Stimulated activated CD8-positive, alpha-beta memory T cell treated with anti-CD3 and anti-CD28 coated beads, Interleukin-15, amount 100 ng/mL, for 24 hours (primary cell): Measurements from ENCODE around the gene RASAL2.

Experiments
- DNase-seq: peaks from one replicate; pipeline ENCODE4 v3.0.0-alpha.2; 2020; ENCODE audit warnings: low read depth

RASAL2 gene

GRCh38 chr1:178513278-178513983 is 419.5 kb downstream of the RASAL2 start:
- DNase-seq: no peak

DNA sequence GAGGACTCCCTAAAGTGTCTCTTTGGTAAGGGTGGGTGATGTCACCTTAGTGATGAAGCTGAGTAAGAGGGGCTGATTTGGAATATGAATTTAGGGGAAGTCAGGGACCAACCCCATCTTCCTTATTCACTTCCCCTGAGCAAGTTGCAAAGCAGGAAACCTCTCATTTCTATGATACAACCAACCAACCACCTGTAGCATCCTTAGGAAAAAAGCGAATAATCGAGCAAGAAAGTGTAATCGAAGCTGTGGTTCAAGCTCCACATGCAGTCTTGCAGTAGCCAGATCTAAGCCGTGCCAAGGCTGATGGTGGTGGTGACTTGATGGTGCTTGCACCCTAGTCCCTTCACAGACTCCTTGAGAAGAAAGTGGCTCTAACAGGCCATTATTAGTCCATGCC is 422.2 kb downstream of the RASAL2 start:
- no peak for DNase-seq

DNA sequence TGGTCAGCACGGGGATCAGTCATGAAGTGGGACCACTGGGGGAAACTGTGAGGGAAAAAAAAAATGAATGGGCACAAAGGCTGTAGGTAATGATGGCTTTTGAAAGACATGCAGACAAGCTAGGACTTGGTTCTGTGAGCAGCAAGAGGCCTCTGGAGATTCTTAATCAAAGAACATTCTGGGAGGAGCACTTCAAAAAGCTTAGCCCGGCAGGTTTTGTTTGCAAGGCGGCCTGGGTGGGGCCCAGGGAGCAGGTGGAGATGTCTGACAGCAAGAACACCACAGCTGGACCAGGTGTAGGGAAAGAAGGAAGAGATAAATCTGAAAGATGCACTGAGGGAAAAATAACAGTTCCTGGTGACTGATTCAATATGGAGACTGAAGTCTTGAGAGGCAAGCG is 425.0 kb downstream of the RASAL2 start:
- DNase-seq: no peak

- DNase-seq: no peak
These were observed 426.9 kb downstream of the RASAL2 start for GRCh38 chr1:178520803-178521202.

- DNase-seq: no peak
These were observed 427.3 kb downstream of the RASAL2 start for GRCh38 chr1:178521241-178521640.

- DNase-seq: no peak
These were observed 433.2 kb downstream of the RASAL2 start for GRCh38 chr1:178527117-178527516.

- no peak for DNase-seq
These were observed 434.5 kb downstream of the RASAL2 start for GRCh38 chr1:178528228-178528952.

DNA sequence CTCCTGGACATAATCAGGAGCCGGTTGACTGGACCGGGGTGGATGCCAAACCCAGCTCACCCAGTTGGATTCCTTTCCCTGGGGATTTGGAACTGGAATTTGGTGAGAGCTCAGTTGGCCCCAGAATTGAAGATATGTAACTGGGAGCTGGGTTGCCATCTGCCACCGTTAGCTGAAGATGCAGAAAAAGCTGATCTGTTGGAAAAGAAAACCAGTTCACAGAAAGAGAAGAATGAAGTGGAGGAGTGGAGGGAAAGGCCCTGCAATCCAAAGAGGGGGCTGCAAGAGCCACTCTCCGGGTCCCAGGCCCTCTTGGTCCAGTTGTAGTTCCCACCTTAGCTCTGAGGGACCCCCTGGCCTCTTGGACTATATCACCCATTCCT is 435.0 kb downstream of the RASAL2 start:
- DNase-seq: no peak

- no peak for DNase-seq
These were observed 435.6 kb downstream of the RASAL2 start for GRCh38 chr1:178529364-178530036.

DNA sequence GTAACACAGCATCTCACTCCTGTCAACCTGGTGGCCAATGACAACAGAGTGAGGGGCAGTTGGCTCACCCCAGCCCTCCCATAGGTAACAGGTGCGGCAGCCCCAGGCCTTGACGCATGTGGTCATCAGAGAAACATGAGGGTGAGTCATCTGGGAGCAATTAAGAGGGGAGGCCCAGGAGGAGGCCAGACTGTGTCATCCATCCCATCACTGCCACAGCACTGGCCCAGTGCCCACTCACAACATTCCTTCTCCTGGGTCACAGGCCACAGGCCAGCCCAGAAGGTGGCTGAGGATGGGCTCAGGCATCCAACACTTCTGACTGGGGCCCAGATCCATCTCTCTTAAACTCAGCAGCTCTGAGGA is 436.1 kb downstream of the RASAL2 start:
- no peak for DNase-seq

DNA sequence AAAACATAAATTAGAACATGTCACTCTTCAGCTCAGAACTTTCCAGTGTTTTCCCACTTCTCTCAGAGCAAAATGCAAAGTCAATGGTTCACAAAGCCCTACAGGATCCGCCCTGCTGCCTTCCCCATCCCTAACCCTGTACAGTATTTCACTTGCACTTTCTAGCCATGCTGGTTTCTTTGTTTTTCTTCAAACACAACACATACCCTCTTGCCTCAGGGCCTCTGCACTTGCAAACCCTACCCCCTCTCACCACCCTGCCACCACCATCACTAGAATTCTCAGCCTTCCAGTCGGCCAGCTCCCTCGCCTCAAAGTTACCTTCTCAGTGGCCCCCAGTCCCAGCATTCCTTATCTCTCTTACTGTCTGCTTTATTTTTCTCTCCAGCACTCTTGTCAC is 436.6 kb downstream of the RASAL2 start:
- no peak for DNase-seq

DNA sequence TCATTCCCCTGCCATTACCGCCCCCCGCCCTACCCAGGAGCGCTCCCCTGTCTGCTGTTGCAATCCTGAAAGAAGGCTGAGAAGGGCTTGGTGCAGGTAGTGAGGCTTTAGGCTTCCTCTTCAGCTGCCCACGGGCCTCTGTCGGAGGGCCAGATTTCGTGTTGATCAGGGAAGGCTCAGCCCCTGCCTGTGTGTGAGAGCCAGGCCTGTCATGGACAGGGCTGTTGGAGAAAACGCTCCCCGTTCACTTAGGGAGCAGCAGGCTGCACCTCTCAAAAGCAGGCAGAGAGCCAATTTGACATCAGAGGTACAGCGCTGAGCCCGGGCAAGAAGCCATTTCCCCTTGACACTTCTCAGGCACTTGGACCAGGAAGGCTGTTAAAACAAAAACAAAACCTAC is 438.0 kb downstream of the RASAL2 start:
- no peak for DNase-seq

- peak; percentile 64 for DNase-seq
These were observed 438.5 kb downstream of the RASAL2 start for GRCh38 chr1:178532392-178532791.

DNA sequence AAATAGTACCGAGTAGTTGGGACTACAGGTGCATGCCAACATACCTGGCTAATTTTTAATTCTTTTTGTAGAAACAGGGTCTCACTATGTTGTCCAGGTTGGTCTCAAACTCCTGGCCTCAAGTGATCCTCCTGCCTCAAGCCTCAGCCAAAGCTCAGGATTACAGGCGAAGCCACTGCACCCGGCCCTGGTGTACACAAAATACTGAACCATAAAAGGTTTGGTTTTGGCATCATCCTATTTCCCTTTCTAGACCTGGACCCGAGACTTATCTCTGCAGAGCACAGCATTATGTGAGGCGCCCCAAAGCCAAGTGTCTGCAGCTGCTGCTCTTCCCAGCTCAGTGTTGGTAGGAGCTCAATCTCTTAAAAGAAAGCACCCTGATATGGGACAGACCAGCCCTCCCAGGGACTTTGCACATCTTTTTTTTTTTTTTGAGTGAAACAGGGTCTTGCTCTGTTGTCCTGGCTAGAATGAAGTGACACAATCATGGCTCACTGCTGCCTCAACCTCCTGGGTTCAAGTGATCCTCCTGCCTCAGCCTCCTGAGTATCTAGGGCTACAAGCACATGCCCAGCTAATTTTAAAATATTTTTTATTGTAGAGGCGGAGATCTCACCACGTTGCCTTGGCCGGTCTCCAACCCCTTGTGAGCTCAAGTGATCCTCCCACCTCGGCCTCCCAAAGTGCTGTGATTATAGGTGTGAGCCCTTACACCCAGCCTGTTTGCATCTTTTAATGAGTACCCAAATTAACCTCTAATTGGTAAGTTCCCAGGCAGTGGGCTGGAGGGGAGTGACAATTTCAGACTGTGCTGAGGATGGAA is 439.4 kb downstream of the RASAL2 start:
- DNase-seq: no peak
